Liver (tissue), 9 donors: ENCODE measurements around the gene PAK1. TPM values are rescaled to one million over a fixed set of nuclear protein-coding genes. Genes with fewer than 3 reads are reported as not detected.

Source experiments
- DNase-seq: peaks from one replicate; pipeline ENCODE4 v3.0.0-alpha.2; 2017; ENCODE audit warnings: low spot score
- H3K27ac ChIP-seq, 2 donors: one replicate each; pipeline ENCODE4 v1.7.0; 2013; ENCODE audit warnings: inconsistent platforms in 2 of 2, low read length in 2 of 2, control low read depth in 1 of 2, low read depth in 1 of 2, mild to moderate bottlenecking in 1 of 2
- H3K27me3 ChIP-seq, 4 donors: one replicate each; pipeline versions ENCODE4 v1.6.1 to v1.7.0; 2013; ENCODE audit warnings: low read length in 3 of 4, inconsistent platforms in 1 of 4, mild to moderate bottlenecking in 1 of 4, moderate library complexity in 1 of 4; ENCODE audit not compliant: control insufficient read depth in 4 of 4, insufficient read depth in 4 of 4
- H3K36me3 ChIP-seq, 4 donors: one replicate each; pipeline versions ENCODE4 v1.6.1 to v1.7.0; 2013; ENCODE audit warnings: low read length in 3 of 4, mild to moderate bottlenecking in 3 of 4, low read depth in 1 of 4, moderate library complexity in 1 of 4; ENCODE audit not compliant: control insufficient read depth in 4 of 4, insufficient read depth in 3 of 4
- H3K4me1 ChIP-seq, 4 donors: one replicate each; pipeline versions ENCODE4 v1.6.1 to v1.7.0; 2013; ENCODE audit warnings: low read length in 3 of 4, mild to moderate bottlenecking in 3 of 4, moderate library complexity in 1 of 4; ENCODE audit not compliant: control insufficient read depth in 4 of 4, insufficient read depth in 4 of 4
- H3K4me3 ChIP-seq, 3 donors: one replicate each; pipeline versions ENCODE4 v1.6.1 to v1.7.0; 2013; ENCODE audit warnings: low read length in 3 of 3, control low read depth in 1 of 3, low read depth in 1 of 3, mild to moderate bottlenecking in 1 of 3
- H3K9ac ChIP-seq, 2 donors: one replicate each; pipeline ENCODE4 v1.7.0; 2013; ENCODE audit warnings: low read length in 2 of 2, mild to moderate bottlenecking in 2 of 2, moderate library complexity in 2 of 2, control low read depth in 1 of 2, low read depth in 1 of 2
- H3K9me3 ChIP-seq, 4 donors: one replicate each; pipeline versions ENCODE4 v1.6.1 to v1.7.0; 2013; ENCODE audit warnings: low read length in 3 of 4; ENCODE audit not compliant: control insufficient read depth in 4 of 4
- ATF3 ChIP-seq: IDR thresholded peaks from 2 replicates; pipeline ENCODE4 v1.6.1; 2016; ENCODE audit warnings: antibody characterized with exemption
- CTCF ChIP-seq: fragments of 150-350 bp; IDR thresholded peaks from 2 replicates; pipeline ENCODE4 v1.5.1; 2017; ENCODE audit warnings: improper control_type of control experiment, low read depth, low read length; ENCODE audit not compliant: missing input control
- EGR1 ChIP-seq, 2 donors: IDR thresholded peaks; 2 replicates each; pipeline ENCODE4 v1.6.1; 2016 to 2018; ENCODE audit warnings: antibody characterized with exemption in 2 of 2, low read depth in 2 of 2
- FOXA1 ChIP-seq: IDR thresholded peaks from 2 replicates; pipeline ENCODE4 v1.6.1; 2016; ENCODE audit warnings: antibody characterized with exemption
- FOXA2 ChIP-seq: IDR thresholded peaks from 2 replicates; pipeline ENCODE4 v1.6.1; 2016; ENCODE audit warnings: antibody characterized with exemption
- GABPA ChIP-seq, 2 donors: IDR thresholded peaks in 1 of 2; conservative IDR thresholded peaks in 1 of 2; 2 replicates each; pipeline ENCODE4 v1.6.1; 2016; ENCODE audit warnings: antibody characterized with exemption in 2 of 2, mild to moderate bottlenecking in 1 of 2, moderate library complexity in 1 of 2
- HNF4A ChIP-seq, 2 donors: conservative IDR thresholded peaks; 2 replicates each; pipeline ENCODE4 v1.6.1; 2016; ENCODE audit warnings: antibody characterized with exemption in 2 of 2, mild to moderate bottlenecking in 2 of 2
- HNF4G ChIP-seq: IDR thresholded peaks from 2 replicates; pipeline ENCODE4 v1.6.1; 2016; ENCODE audit warnings: antibody characterized with exemption
- JUND ChIP-seq, 2 donors: IDR thresholded peaks; 2 replicates each; pipeline ENCODE4 v1.6.1; 2016; ENCODE audit warnings: antibody characterized with exemption in 2 of 2
- MAX ChIP-seq: IDR thresholded peaks from 2 replicates; pipeline ENCODE4 v1.6.1; 2016; ENCODE audit warnings: antibody characterized with exemption
- NR2F2 ChIP-seq: IDR thresholded peaks from 2 replicates; pipeline ENCODE4 v1.6.1; 2016; ENCODE audit warnings: antibody characterized with exemption
- RAD21 ChIP-seq, 2 donors: IDR thresholded peaks; 2 replicates each; pipeline ENCODE4 v1.6.1; 2016; ENCODE audit warnings: antibody characterized with exemption in 2 of 2, mild to moderate bottlenecking in 2 of 2
- REST ChIP-seq: IDR thresholded peaks from 2 replicates; pipeline ENCODE4 v1.6.1; 2016; ENCODE audit warnings: antibody characterized with exemption, mild to moderate bottlenecking
- RXRA ChIP-seq, 2 donors: IDR thresholded peaks; 2 replicates each; pipeline ENCODE4 v1.6.1; 2017 to 2018; ENCODE audit warnings: antibody characterized with exemption in 2 of 2, mild to moderate bottlenecking in 1 of 2
- SP1 ChIP-seq: IDR thresholded peaks from 2 replicates; pipeline ENCODE4 v1.6.1; 2018; ENCODE audit warnings: antibody characterized with exemption, mild to moderate bottlenecking
- TAF1 ChIP-seq: conservative IDR thresholded peaks from 2 replicates; pipeline ENCODE4 v1.6.1; 2016; ENCODE audit warnings: antibody characterized with exemption, mild to moderate bottlenecking
- YY1 ChIP-seq: IDR thresholded peaks from 2 replicates; pipeline ENCODE4 v1.6.1; 2016; ENCODE audit warnings: antibody characterized with exemption, mild to moderate bottlenecking
- ZBTB33 ChIP-seq: IDR thresholded peaks from 2 replicates; pipeline ENCODE4 v1.6.1; 2016; ENCODE audit warnings: antibody characterized with exemption
- WGBS: extraction: QIAGEN DNeasy Blood & Tissue Kit; methylation state at CpG from one replicate; pipeline ENCODE4 v1.1.7; 2013; 5-methylcytosine and 5-hydroxymethylcytosine counted together
- polyA plus RNA-seq, 2 donors: library from polyadenylated mRNA; stranded (reverse) in 1 of 2; unstranded in 1 of 2; fragments of 200-250 nt in 1 of 2; fragments of >200 nt in 1 of 2; fragmentation: Nextera tagmentation in 1 of 2; extraction: Ambion mirVana in 1 of 2; gene quantifications; one replicate each; pipeline versions ENCODE4 v1.2.1 to v1.2.3, GENCODE V29; 2013 to 2015
- total RNA-seq, 2 donors: library from RNA; depleted of rRNA; stranded (reverse); fragments of >200 nt; gene quantifications; one replicate each; pipeline ENCODE4 v1.2.3, GENCODE V29; 2014
- donor health status: healthy.
- donor health status: healthy.
- donor health status: healthy.
- donor health status: healthy.
- donor health status: healthy.

Gene PAK1
- total and polyA plus RNA-seq, 4 donors, result 3.6 to 24.9 (median 7.4) TPM

- no peaks in the 10 kb centered on the region for H3K4me1 ChIP-seq
- H3K27ac ChIP-seq, result no peak overlapping the region
- no peaks in the 10 kb centered on the region for H3K27me3 ChIP-seq
- DNase-seq, result no peak
- H3K36me3 ChIP-seq, result no peaks in the 10 kb centered on the region
- WGBS, result 89% methylated on average over 2 of the region's 2 CpGs
- TF ChIP-seq ATF3, result no peak
- TF ChIP-seq RAD21 (IDR thresholded peaks at IDR 0.05), result no peak
- no peak for TF ChIP-seq MAX
- no peak for TF ChIP-seq HNF4G
- TF ChIP-seq FOXA1, result no peak
- TF ChIP-seq REST, result no peak
- TF ChIP-seq YY1, result no peak
- no peak for TF ChIP-seq NR2F2
- TF ChIP-seq SP1, result no peak
- no peak for TF ChIP-seq ZBTB33
- TF ChIP-seq FOXA2, result no peak
- TF ChIP-seq TAF1, result no peak
- no peak for TF ChIP-seq EGR1 (IDR thresholded peaks at IDR 0.05; ENCODE audit: low read depth in 2 of 2)
- no peak for TF ChIP-seq RXRA (IDR thresholded peaks at IDR 0.05)
- TF ChIP-seq GABPA (IDR thresholded peaks at IDR 0.05 in 1 of 2, conservative IDR thresholded peaks at IDR 0.05 in 1 of 2), result no peak
- no peak for TF ChIP-seq HNF4A (conservative IDR thresholded peaks at IDR 0.05)
- no peak for TF ChIP-seq JUND (IDR thresholded peaks at IDR 0.05)
- no peak for TF ChIP-seq CTCF
- H3K9me3 ChIP-seq, result no peaks in the 10 kb centered on the region
- H3K4me3 ChIP-seq, result no peak overlapping the region
- no peak overlapping the region for H3K9ac ChIP-seq
Observed at GRCh38 chr11:77448269-77448668, 25.6 kb downstream of the PAK1 start.
